GM18508 (cell line): ENCODE results near the gene PHIP.

Source experiments
- ATAC-seq: cut with Tn5 transposase; IDR thresholded peaks from one replicate; pipeline ENCODE4 v1.9.1; 2021; ENCODE audit warnings: moderate number of reproducible peaks; ENCODE audit not compliant: insufficient read depth, unreplicated experiment

Gene PHIP

DNA sequence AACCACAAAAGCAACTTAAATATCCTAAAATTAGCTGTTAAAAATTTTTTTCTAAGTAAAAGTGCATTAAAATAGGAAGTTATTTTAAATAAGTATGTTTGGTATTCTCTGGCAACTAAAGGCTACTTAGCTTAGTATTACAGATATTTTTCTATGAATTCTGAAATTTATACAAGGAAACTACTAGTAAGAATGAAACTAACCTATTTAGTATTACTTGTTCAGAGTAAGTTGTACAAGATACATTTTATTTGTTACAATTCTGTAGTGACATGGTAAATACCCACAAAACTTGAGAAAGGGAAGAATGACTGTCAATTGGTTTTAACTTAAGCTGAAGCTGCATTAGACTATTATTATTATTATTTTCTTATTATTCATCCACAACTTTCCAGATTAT lies 6.5 kb downstream of the PHIP start:
- no peak for ATAC-seq

DNA sequence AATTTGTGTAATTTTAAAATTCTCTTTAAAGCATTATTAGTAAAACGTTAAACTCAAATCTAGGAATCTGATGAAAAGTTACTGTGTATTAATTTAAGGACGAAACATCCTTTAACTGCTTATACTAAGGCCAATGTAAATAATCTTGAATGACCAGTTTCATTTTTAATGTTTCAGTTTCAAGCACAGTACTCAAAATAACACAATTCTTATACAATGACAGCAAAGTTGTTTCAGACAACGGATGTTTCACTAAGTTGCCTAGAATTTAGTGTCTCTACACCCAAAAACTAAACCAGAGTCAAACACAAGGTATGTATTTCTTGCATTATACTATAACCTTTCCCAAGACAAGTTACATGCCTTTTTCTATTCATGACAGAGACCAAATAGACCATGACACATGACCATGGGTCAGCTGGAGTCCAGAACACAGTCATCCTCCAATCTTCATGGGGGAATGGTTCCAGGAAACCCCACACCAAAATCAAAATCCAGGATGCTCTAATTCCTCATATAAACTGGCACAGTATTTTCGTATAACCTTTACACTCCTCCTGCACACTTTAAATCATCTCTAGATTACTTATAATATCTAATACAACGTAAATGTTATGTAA lies 7.7 kb downstream of the PHIP start:
- ATAC-seq: peak; percentile 56

DNA sequence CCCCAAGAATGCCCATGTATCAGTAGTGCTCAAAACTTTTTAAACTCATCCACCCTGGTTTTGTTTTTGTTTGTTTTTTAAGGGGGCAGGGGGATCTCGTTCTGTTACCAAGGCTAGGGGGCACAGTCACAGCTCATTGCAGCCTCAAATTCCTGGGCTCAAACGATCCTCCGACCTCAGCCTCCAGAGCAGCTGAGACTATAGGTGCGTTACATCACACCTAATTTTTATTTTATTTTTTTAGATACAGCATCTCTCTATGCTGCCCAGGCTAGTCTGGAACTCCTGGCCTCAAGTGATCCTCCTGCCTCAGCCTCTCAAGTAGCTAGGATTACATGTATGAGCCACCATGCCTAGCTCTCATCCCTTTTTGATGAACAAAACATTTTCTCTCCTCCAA lies 11.2 kb downstream of the PHIP start:
- ATAC-seq: no peak

DNA sequence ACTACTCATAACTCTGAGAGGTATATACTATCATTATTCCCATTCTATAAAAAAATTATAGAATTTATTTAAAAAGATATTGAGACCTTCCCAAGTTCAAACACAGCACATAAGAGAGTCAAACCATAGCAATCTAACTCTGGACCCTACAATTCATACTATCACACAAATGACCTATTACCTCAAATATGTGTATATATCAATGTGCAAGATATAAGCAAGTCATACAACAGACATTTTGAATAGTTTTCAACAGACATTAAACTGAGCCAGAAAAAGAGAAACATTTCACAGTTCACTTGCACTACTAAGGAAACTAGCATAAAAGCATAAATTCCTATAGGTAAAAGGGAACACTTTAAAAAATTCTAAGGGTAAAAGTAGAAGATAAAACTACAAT lies 11.7 kb downstream of the PHIP start:
- no peak for ATAC-seq

DNA sequence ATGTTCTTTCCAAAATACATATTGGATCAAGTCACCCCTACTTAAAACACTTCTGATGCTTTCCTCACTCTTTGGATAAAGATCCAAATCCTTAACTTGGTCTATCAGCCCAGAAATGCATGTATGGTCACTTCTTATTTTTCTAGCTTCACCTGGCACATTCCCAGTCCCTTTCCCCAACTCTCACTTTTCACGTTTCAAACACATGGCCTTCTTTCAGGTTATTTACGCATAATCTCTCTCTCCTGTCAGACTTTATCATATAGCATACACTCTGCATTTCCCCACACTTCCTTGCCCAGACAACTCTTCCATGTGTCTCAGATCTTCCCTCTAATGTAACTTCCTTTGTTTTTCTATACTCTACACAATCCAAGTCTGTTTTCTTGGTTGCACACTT lies 12.8 kb downstream of the PHIP start:
- no peak for ATAC-seq

DNA sequence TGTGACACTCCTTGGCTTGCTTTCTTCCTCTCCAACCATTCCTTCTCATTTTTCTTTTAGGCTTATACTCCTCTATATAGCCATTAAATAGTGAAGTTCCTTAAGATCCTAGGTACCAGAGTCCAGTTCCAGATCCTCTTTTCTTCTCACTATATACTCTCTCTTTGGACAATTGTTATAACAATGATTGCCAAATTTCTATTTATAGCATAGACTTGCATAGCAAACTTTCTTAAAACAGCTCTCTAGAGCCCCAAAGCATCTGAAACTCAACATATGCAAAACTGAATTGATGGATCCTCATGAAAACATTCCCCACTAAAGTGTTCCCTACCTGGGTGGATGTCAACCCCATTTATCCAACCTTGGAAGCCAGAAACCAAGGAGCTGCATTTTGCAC lies 13.4 kb downstream of the PHIP start:
- no peak for ATAC-seq

DNA sequence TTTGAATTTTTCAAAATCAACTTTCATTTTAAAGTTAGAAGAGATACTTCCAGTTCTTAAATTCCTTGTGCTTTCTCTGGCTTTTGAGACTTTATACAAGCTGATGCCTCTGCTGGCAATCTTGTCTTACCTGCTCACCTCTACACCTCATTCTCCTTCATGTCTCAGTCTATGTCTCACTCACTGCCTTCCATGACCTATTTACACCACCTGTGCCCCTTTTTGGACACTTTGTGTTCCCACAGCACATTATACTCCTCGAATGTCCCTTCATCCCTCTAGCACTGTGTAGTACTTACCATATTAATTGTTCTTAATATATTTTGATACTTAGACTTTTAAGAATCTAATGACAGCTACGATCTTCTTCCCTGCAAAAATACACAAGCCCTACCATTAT lies 15.3 kb downstream of the PHIP start:
- no peak for ATAC-seq

DNA sequence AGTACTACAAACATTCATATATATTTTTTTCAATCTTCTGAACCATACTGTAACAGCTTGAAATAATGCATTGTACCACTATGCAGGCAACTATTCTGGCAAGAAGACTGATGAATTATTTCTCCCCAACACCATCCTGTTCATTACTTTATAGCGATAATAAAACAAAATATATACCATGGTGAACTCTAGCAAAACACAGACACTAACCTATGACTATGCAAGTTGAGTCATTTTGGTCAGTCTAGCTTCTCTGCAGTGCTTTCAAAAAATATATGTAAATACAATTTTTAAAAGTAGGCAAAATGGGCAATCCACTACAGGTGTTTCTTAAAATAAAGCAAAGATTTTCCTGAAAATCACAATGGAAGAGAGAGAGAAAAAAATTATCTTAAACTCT lies 20.3 kb downstream of the PHIP start:
- no peak for ATAC-seq

DNA sequence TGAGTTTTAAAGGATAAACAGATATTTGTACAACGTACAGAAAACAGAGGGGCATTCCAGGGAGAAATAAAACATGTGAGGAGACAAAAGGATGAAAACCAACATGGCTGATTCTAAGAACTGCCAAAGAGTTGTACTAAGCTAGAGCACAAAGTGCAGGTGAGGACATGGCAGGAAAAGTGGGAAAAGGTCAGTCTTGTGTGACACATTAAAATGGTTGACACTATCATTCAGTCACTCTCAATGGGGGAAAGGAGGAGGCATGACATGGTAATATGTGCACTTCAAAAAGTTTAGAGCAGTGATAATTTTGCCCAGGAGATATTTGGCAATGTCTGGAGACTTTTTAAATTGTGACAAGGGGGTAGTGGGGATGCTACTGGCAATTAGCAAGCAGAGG lies 21.8 kb downstream of the PHIP start:
- no peak for ATAC-seq

DNA sequence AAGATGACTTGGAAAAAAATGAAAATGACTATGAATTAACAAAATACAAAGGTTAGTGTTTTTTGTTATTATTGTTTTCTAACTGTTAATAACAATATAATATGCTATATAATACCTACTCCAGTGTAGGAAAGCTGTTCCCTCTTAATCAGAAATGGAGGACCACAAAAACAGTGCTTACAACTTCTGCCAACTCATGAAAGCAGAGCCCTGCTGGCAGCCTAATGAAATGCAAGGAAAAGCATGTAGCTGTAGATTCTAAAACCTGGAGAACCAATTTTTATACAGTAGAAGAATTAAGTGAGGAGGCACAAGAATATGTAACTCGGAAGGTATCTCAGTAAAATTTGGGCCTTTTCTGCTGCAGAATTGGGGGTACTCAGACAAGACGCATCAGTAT lies 29.4 kb downstream of the PHIP start:
- ATAC-seq: no peak

DNA sequence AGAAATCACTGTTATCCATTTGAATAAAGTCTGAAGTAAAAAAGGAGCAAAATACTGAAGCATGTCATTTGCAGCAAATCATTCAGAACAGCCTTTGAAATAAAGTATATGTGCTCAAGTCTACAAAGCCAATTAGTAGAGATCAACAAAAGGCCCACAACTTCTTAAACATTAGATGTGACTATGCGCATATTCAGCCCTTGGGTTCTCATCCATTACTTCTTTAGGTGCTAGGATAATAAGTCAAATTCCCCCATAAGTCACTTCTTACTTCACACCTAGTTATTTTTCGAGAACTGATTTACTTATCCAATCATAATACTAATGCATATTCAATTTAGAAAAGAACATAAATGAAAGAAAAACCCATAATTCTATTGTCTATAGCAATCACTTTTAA lies 31.0 kb downstream of the PHIP start:
- no peak for ATAC-seq

DNA sequence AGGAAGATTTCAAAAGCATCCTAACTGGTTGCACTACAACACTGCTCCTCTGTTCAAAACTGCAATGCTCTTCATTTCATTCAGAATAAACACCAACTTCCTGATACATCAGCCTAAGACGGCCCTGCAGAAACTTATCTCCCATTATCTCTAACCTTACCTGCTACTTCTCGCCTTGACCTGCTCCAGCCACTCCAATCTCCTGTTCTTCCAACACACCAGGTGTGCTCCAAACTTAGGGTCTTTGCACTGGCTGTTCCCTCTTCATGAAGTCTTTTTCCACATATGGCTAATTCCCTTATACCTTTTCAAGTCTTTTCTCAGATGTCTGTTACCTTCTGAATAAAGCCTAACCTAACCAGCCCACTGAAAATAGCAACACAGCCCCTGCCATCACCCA lies 32.1 kb downstream of the PHIP start:
- no peak for ATAC-seq

DNA sequence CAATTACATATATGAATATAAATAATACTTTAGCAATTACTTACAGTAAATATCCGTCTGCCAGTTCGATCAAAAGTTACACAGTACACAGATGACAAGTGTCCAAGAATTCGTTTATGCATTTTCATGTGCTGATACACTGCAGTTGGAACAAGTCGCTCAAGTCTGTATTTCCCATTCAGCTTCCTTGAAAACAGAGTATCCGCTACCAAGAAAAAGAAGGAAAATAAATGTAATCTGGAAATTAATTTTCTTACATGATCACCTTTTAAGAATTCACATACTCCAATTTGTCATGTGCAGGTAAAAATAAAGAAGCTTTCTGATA lies 35.3 kb downstream of the PHIP start:
- ATAC-seq: no peak

DNA sequence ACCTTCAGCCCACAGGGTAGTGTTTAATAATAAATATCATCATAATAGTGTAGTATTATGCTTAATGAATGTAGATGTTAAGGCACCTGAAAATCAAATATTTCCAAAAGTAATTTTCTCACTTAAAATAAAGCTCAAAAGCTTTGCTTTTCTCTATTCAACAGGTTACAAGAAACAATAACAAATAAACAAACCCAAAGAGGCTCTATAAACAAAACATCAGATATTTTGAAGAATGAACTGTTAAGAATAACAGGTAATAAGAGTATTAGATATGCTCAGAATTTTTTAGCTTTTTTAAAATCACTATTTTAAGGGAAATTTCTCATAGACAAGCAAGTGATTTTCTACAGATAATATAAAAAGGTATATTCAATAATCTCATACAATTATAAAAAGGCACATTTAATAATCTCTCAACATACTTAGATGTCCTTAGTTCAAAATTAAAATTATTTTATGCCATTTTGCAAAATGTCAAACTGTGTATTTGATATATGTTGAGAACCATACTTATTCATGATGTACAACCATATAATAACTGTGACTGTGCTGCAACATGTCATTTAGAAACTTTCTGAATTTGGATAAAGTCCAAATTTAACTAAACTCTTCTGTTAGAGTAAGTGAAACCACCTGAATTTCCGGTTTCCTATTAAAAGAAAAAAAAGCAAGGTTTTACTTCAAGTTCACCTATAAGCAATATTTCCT lies 35.8 kb downstream of the PHIP start:
- no peak for ATAC-seq

DNA sequence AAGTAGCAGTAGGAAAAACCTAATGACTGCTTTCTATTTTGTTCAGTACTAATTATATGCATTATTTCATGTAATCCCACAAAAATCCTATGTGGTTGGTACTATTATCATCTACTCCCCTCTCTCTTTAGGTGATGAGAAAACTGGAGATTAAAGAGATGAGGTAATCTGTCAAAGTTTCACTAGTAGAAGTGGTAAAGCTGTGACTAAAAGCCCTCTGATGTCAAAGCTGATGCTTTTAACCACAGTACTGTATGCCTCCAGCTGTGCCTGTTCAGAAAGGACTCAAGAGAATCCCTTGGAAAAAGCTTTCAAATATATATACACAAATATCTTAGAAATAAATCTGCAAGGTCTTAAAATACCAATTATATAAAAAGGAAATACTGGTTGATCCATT lies 38.0 kb downstream of the PHIP start:
- peak; percentile 86 for ATAC-seq

DNA sequence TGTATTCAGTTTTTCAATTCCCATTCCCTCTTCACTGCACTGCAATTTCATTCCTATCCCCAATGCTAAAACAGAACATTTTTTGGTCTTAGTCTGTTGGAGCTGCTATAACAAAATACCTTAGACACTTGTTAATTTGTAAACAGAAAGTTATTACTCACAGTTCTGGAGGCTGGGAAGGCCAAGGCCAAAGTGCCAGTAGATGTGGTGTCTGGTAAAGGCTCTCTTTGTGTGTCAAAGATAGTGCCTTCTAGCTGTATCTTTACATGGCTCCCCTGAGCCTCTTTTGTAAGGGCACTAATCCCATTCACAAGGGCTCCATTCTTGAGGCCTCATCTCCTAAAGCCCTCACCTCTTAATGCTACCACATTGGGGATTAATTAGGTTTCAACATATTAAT lies 40.0 kb downstream of the PHIP start:
- no peak for ATAC-seq

DNA sequence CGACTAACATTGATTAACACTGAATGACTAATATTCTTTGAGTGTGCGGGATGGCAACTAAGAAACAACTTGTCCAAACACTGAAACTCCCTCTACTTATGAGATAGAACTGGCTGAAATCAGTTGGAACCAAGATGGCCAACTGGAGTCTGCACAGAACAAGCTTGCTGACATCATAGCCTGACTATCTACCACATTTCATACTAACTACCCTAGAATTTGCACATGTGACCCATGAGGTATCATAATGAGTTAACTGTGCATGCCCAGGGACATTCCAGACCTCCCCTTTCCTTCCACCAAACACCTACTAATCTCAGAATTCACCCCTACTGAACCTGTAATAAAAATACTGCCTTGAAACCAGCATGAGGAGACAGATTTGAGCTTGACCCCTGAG lies 43.2 kb downstream of the PHIP start:
- peak; percentile 86 for ATAC-seq

DNA sequence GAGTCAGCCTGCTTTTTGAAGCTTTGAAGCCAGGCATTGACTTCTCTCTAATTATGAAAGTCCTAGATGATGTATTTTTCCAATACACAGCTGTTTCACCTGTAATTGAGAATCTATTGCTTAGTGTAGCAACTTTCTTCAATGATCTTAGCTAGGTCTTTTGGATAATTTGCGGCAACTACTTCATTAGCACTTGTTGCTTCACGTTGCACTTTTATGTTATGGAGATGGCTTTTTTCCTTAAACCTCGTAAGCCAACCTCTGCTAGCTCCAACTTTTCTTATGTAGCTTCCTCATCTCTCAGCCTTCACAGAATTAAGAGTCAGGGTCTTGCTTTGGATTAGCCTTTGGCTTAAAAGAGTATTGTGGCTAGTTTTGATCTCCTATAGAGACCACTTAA lies 44.8 kb downstream of the PHIP start:
- ATAC-seq: no peak

DNA sequence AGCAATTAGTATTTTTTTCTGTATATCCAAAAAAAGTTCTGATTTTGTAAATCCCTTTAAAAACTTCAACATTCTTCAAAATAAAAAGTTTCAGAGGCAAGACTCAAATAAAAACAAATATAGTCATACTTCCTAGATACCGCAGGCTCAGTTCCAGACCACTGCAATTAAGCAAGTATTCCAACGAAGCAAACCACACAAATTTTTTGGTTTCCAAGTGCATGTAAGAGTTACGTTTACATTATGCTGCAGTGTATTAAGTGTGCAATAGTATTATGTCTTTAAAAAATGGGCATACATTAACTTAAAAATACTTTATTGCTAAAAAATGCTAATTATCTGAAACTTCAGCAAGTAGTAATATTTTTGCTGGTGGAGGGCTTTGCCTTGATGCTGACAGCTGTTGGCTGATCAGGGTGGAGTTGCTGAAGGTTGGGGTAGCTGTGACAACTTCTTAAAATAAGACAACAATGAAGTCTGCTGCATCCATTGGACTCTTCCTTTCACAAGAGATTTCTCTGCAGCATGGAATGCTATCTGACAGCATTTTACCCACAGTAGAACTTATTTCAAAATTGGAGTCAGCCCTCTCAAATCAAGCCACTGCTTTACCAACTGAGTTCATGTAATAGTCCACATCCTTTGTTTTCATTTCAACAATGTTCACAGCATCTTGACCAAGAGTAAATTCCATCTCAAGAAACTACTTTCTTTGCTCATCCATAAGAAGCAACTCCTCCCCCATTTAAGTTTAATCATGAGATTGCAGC lies 46.0 kb downstream of the PHIP start:
- ATAC-seq: no peak

DNA sequence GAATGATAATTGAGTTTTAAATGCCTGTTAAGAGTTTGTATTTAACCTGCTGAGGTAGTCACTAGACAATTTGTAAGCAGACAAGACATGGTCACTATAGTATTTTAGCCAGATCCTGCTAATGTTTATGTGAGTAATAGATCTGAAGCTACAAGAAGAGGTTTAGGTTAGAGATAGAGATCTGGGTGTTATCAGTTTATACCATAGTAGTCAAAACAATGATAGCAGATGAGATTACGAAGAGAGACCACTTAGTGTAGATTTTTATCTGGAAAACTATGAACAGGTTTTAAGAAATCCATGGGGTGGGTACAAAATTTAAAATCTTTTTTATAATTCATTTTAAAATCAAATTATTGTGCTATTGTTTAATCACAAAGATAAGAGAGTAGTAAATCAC lies 47.5 kb downstream of the PHIP start:
- ATAC-seq: no peak

DNA sequence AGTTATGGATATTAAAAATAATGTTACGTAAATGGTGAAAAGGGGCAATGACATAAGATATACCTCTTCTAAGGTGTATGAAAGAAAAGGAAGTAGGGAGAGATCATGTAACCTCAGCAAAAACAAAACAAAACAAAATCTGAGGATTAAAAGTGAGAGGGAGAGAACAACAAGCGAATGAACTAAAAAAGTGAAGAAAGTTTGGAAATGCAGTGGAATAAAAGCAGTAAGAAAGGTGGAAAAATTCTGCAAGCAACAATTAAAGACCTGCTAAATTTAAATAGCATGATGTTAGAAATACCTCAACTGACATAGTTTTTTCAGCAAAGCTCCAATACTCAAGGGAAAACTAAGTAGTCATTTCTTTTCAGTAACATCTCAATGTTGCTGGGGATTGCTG lies 48.0 kb downstream of the PHIP start:
- ATAC-seq: no peak
